HCT116 (cell line): ENCODE data around the gene UBE2O. TPM values are rescaled to one million over a fixed set of nuclear protein-coding genes. Genes with fewer than 3 reads are reported as not detected.

Experiments used
- ATAC-seq: fragments of 200-7000 bp; cut with Tn5 transposase; 2 replicates; pipeline ENCODE4 v1.9.1; 2020; ENCODE audit warnings: mild to moderate bottlenecking, moderate library complexity
- BruUV-seq: library from RNA; stranded (reverse); fragments of 400-500 nt; replicated peaks from 2 replicates; lab custom pipeline; 2021; lab: Mats Ljungman, UMichigan
- CTCF ChIA-PET: fragments of 300-600 bp; sonication (Branson Sonifier 250); formaldehyde crosslinking; loops from one replicate; lab custom pipeline; 2021; ENCODE audit warnings: antibody characterized with exemption; lab: Charles Lee
- POLR2A ChIA-PET: fragments of 300-600, 350-600 bp; sonication (Branson Sonifier 250); formaldehyde crosslinking; loops from one replicate; lab custom pipeline; 2021; ENCODE audit warnings: antibody characterized with exemption; lab: Charles Lee
- RAD21 ChIA-PET, 2 experiments: fragments of 300-600 bp; sonication (Branson Sonifier 250); formaldehyde crosslinking; loops; one replicate each; lab custom pipeline; 2023; ENCODE audit warnings: low total read pairs in 2 of 2; ENCODE audit not compliant: uncharacterized antibody in 2 of 2, unreplicated experiment in 2 of 2, low non-redundant PET in 1 of 2; lab: Charles Lee
- DNase-seq: peaks from one replicate; pipeline ENCODE4 v3.0.0-alpha.2; 2010; ENCODE audit warnings: low read depth, low spot score
- H2AFZ ChIP-seq: fragments of 200-600 bp; shearing (Covaris generic), sonication (generic); 2 replicates; pipeline ENCODE4 v1.6.1; 2017; ENCODE audit warnings: low read depth, mixed run types, mixed read lengths, antibody characterized with exemption, low read length; ENCODE audit not compliant: poor library complexity, severe bottlenecking
- H3K27ac ChIP-seq: 2 replicates; pipeline ENCODE4 v1.5.1; 2012; ENCODE audit warnings: low read depth, low read length
- H3K27me3 ChIP-seq: fragments of 200-600 bp; sonication (generic); 2 replicates; pipeline ENCODE4 v1.6.1; 2016; ENCODE audit warnings: mixed run types, low read length, mixed read lengths; ENCODE audit not compliant: insufficient read depth
- H3K36me3 ChIP-seq, 2 experiments: fragments of 200-500 bp in 1 of 2; fragments of 200-600 bp in 1 of 2; sonication (Bioruptor generic) in 1 of 2; sonication (generic) in 1 of 2; 2 replicates each; pipeline versions ENCODE4 v1.5.1 to v1.6.1; 2014 to 2016; ENCODE audit warnings: low read length in 2 of 2, inconsistent platforms in 1 of 2, mixed read lengths in 1 of 2, mixed run types in 1 of 2; ENCODE audit not compliant: insufficient read depth in 2 of 2, control insufficient read depth in 1 of 2
- H3K4me1 ChIP-seq, 2 experiments: fragments of 200-600 bp in 1 of 2; sonication (generic) in 1 of 2; 2 replicates each; pipeline versions ENCODE4 v1.5.1 to v1.6.1; 2012 to 2017; ENCODE audit warnings: low read length in 2 of 2, inconsistent platforms in 1 of 2, mild to moderate bottlenecking in 1 of 2, mixed read lengths in 1 of 2, mixed run types in 1 of 2, moderate library complexity in 1 of 2; ENCODE audit not compliant: insufficient read depth in 2 of 2, control insufficient read depth in 1 of 2
- H3K4me2 ChIP-seq: fragments of 200-600 bp; sonication (generic); 2 replicates; pipeline ENCODE4 v1.6.1; 2017; ENCODE audit warnings: mixed run types, low read length, mixed read lengths
- H3K4me3 ChIP-seq, 2 experiments: fragments of 200-600 bp in 1 of 2; sonication (generic) in 1 of 2; replicated peaks in 1 of 2; 2 replicates each; pipeline ENCODE4 v1.5.1; 2011 to 2016; ENCODE audit warnings: low read length in 2 of 2, control low read depth in 1 of 2, low read depth in 1 of 2, mild to moderate bottlenecking in 1 of 2, mixed read lengths in 1 of 2, mixed run types in 1 of 2
- H3K79me2 ChIP-seq: fragments of 200-600 bp; sonication (generic); 2 replicates; pipeline ENCODE4 v1.6.1; 2017; ENCODE audit warnings: mild to moderate bottlenecking, mixed run types, low read length, moderate library complexity, mixed read lengths; ENCODE audit not compliant: insufficient read depth
- H3K9ac ChIP-seq: fragments of 200-600 bp; sonication (generic); 2 replicates; pipeline ENCODE4 v1.6.1; 2016; ENCODE audit warnings: low read length, mixed read lengths
- H3K9me2 ChIP-seq: fragments of 200-600 bp; sonication (generic), shearing (Covaris generic); 2 replicates; pipeline ENCODE4 v1.6.1; 2017; ENCODE audit warnings: mixed run types, mild to moderate bottlenecking, moderate library complexity; ENCODE audit not compliant: insufficient read depth
- H3K9me3 ChIP-seq, 2 experiments: fragments of 200-500 bp in 1 of 2; fragments of 200-600 bp in 1 of 2; sonication (Bioruptor generic) in 1 of 2; sonication (generic) in 1 of 2; 2 replicates each; pipeline ENCODE4 v1.6.1; 2014 to 2017; ENCODE audit warnings: low read length in 2 of 2, mixed read lengths in 2 of 2, inconsistent platforms in 1 of 2, low read depth in 1 of 2, mild to moderate bottlenecking in 1 of 2, mixed run types in 1 of 2, moderate library complexity in 1 of 2; ENCODE audit not compliant: control insufficient read depth in 1 of 2, insufficient read depth in 1 of 2
- H4K20me1 ChIP-seq: fragments of 200-600 bp; sonication (generic), shearing (Covaris generic); 2 replicates; pipeline ENCODE4 v1.6.1; 2017; ENCODE audit warnings: mixed run types, mild to moderate bottlenecking, moderate library complexity; ENCODE audit not compliant: insufficient read depth
- EGR1 ChIP-seq: IDR thresholded peaks from 2 replicates; pipeline ENCODE4 v1.6.1; 2012; ENCODE audit warnings: low read depth
- RAD21 ChIP-seq: IDR thresholded peaks from 2 replicates; pipeline ENCODE4 v1.6.1; 2012; ENCODE audit warnings: low read depth, mild to moderate bottlenecking
- SIN3A ChIP-seq: IDR thresholded peaks from 2 replicates; pipeline ENCODE4 v1.6.1; 2012; ENCODE audit warnings: low read depth
- SP1 ChIP-seq: IDR thresholded peaks from 2 replicates; pipeline ENCODE4 v1.6.1; 2012; ENCODE audit warnings: low read depth
- TCF7L2 ChIP-seq: IDR thresholded peaks from 2 replicates; pipeline ENCODE4 v1.7.0; 2011; ENCODE audit warnings: borderline replicate concordance, inconsistent platforms; ENCODE audit not compliant: insufficient read depth, insufficient read length; ENCODE audit errors: extremely low read depth
- YY1 ChIP-seq: IDR thresholded peaks from 2 replicates; pipeline ENCODE4 v1.6.1; 2011; ENCODE audit warnings: low read length, low read depth, moderate library complexity, mild to moderate bottlenecking; ENCODE audit not compliant: insufficient replicate concordance; ENCODE audit errors: extremely low read depth
- ZFX ChIP-seq: fragments of 450-650 bp; IDR thresholded peaks from 2 replicates; pipeline ENCODE4 v1.6.1; 2017
- ZNF274 ChIP-seq: fragments of 200-500 bp; sonication (Bioruptor generic); IDR thresholded peaks from 2 replicates; pipeline ENCODE4 v1.6.1; 2014; ENCODE audit warnings: mild to moderate bottlenecking, low read depth, low read length, inconsistent platforms
- intact Hi-C: fragments of 100-400 bp; cut with micrococcal nuclease; formaldehyde crosslinking; loops from 2 replicates; pipeline ENCODE4 v1.10.0; 2022
- total RNA-seq: library from RNA; stranded (reverse); gene quantifications from one replicate; pipeline ENCODE4 v1.2.1, GENCODE V29; 2021; ENCODE audit not compliant: unreplicated experiment
- TF ChIP-seq, protein P1 (sequence below), 3 experiments: fragments of 200-600 bp in 1 of 3; sonication (generic) in 1 of 3; IDR thresholded peaks in 2 of 3; conservative IDR thresholded peaks in 1 of 3; 2 replicates each; pipeline ENCODE4 v1.5.1; 2012 to 2017; ENCODE audit warnings: low read depth in 2 of 3, low read length in 2 of 3, antibody characterized with exemption in 1 of 3, borderline replicate concordance in 1 of 3, control low read depth in 1 of 3, mild to moderate bottlenecking in 1 of 3, mixed read lengths in 1 of 3, mixed run types in 1 of 3, moderate library complexity in 1 of 3; ENCODE audit not compliant: insufficient read depth in 1 of 3

The UBE2O gene
- total RNA-seq, 1 experiment from 2014 or later, result 59.1 TPM

DNA sequence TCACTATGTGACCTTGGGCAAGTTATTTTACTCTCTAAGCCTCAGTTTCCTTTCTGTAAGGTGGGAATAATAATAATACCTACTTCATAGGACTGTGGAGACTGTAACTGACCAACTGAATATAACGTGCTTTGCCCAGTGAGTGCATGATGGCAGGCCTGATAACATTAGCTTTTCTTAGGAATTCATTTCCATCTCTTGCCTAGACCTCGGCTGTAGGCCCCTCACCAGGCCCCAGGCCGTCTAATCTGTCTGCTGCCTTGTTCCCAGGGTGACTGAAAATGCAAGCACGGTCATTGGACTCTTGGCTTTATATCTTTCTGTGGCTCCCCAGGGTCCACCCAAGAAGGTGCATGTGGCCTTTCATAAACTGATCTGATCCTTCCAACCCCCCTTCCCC lies 6.7 kb upstream of the UBE2O start (continued):
- TF ChIP-seq, protein P1, sequence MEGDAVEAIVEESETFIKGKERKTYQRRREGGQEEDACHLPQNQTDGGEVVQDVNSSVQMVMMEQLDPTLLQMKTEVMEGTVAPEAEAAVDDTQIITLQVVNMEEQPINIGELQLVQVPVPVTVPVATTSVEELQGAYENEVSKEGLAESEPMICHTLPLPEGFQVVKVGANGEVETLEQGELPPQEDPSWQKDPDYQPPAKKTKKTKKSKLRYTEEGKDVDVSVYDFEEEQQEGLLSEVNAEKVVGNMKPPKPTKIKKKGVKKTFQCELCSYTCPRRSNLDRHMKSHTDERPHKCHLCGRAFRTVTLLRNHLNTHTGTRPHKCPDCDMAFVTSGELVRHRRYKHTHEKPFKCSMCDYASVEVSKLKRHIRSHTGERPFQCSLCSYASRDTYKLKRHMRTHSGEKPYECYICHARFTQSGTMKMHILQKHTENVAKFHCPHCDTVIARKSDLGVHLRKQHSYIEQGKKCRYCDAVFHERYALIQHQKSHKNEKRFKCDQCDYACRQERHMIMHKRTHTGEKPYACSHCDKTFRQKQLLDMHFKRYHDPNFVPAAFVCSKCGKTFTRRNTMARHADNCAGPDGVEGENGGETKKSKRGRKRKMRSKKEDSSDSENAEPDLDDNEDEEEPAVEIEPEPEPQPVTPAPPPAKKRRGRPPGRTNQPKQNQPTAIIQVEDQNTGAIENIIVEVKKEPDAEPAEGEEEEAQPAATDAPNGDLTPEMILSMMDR (IDR thresholded peaks at IDR 0.05 in 2 of 3, conservative IDR thresholded peaks at IDR 0.05 in 1 of 3; ENCODE audit: borderline replicate concordance in 1 of 3, insufficient read depth in 1 of 3, low read depth in 2 of 3, low read length in 2 of 3), result no peak
- TF ChIP-seq SIN3A (no peak), ZFX (no peak), ZNF274 (no peak), EGR1 (no peak), SP1 (no peak), TCF7L2 (no peak)
- TF ChIP-seq, all 23 proteins: peak for 0

DNA sequence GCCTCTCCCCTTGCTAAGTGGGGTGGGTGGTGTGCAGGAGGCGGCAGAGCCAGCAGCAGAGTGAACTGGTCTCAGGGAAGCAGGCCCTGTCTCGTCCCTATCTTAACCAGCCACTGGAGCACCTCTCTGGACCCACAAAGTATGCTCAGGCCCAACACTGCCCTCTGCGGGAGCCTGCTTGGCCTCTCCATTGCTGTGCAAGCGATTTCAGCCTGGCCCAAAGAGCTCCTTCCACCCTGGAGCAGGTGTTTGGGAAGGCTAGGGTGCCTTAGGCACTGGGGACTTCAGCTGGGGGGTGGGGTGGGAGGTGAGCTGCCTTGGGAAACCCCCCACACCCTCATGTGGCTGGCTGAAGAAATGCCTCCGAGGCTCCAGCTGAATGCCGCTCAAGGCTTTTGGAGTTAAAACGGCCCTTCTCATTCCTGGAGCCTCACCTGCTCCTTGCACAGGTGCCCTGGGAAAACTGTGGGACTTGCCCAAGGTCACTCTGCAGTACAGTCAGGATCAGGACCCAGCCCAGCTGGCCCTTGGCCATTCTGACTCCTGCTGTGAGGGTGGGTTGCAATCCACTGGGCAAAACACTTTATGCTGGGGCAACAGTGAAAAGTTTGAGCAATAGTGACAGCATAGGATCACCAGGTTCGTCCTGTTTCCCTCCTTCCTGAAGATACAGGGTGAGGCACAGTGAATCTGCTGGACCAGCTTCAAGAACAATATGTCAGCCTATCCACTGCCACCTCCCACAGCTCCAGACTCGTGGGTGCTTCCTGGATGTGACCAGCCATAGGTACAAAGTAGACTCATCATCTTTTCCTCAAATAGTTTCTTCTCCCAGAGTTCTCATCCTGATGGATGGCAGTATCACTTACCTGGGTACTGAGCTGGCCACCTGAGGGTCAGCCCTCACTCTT lies 5.9 kb upstream of the UBE2O start:
- H4K20me1 ChIP-seq, result no peaks in the 10 kb centered on the region
- no peaks in the 10 kb centered on the region for H3K27me3 ChIP-seq
- no peaks in the 10 kb centered on the region for H3K9me3 ChIP-seq
- peaks cover 0 to 10% of the 10 kb centered on the region in 2 experiments; a peak in 1 of 4 replicates for H3K4me1 ChIP-seq
- TF ChIP-seq, protein P1 (IDR thresholded peaks at IDR 0.05 in 2 of 3, conservative IDR thresholded peaks at IDR 0.05 in 1 of 3; ENCODE audit: borderline replicate concordance in 1 of 3, insufficient read depth in 1 of 3, low read depth in 2 of 3, low read length in 2 of 3), result peak; percentile 72 to 84 (median 83)
- TF ChIP-seq TCF7L2 (no peak), ZFX (no peak), YY1 (peak; percentile 45), RAD21 (peak; percentile 86)
- H3K36me3 ChIP-seq, result no peaks in the 10 kb centered on the region
- ChIA-PET RAD21 (interaction anchor here (0.6 to 2.3 kb wide), 11 partner anchors 43 to 251 kb away, joined by 3 to 9 read pairs (median 5); partner anchors contain the start of gene RHBDF2 (in 1 of the 2)), CTCF (interaction anchor here (0.7 to 7.9 kb wide), 27 partner anchors 9 to 222 kb away, joined by 3 to 100 read pairs (median 5); partner anchors contain the start of genes AANAT and RHBDF2), POLR2A (interaction anchor here (0.7 to 1.6 kb wide), 3 partner anchors 40 to 49 kb away, joined by 3 to 7 read pairs (median 5); no protein-coding TSS in a partner anchor)
- ATAC-seq, result peak; percentile 95
- peak; percentile 57 for DNase-seq
- no peaks in the 10 kb centered on the region for H3K79me2 ChIP-seq
- no peak overlapping the region for H3K27ac ChIP-seq
- BruUV-seq, result no TSS peak
- intact Hi-C loops, result loop anchor here (1.0 kb wide), 2 partner anchors 51 to 156 kb away; no protein-coding TSS in a partner anchor
- H3K4me2 ChIP-seq, result no peak overlapping the region
- no peak overlapping the region for H3K4me3 ChIP-seq
- H3K9ac ChIP-seq, result no peak overlapping the region
- H2AFZ ChIP-seq, result no peak overlapping the region
- H3K9me2 ChIP-seq, result no peaks in the 10 kb centered on the region
